Lower leg skin (tissue), 3 donors: ENCODE measurements around the gene EFCAB11.

ENCODE experiments used
- POLR2A ChIP-seq, 2 donors: fragments of 450-650 bp; IDR thresholded peaks; one replicate each; pipeline ENCODE4 v1.6.1; 2016 to 2017; ENCODE audit warnings: antibody characterized with exemption in 2 of 2, mild to moderate bottlenecking in 1 of 2, moderate library complexity in 1 of 2
- TF ChIP-seq, protein P1 (sequence below), 3 donors: fragments of 450-650 bp; IDR thresholded peaks; one replicate each; pipeline ENCODE4 v1.5.1; 2016; ENCODE audit warnings: antibody characterized with exemption in 3 of 3, mild to moderate bottlenecking in 3 of 3, moderate library complexity in 2 of 3

DNA sequence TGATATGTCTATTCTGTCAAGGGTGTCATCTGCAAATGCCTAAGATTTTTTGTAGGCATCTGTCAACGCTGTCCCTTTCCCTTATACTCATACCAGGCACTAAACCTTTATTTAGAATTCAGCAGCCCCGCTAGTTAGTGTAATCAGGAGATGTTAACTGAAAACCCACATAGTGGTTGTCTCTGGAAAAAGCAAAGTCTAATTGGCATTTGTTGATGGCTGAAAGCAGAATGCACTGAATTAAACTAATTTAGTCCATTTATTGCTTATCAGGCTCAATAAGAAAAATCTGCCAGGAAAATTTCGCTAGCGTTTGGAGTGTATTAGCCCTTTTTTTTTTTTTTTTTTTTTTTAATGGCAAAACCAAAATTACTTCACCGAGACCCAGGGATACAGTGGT lies 35.7 kb upstream of the EFCAB11 start:
- no peak for TF ChIP-seq POLR2A (IDR thresholded peaks at IDR 0.05)
- TF ChIP-seq, protein P1, sequence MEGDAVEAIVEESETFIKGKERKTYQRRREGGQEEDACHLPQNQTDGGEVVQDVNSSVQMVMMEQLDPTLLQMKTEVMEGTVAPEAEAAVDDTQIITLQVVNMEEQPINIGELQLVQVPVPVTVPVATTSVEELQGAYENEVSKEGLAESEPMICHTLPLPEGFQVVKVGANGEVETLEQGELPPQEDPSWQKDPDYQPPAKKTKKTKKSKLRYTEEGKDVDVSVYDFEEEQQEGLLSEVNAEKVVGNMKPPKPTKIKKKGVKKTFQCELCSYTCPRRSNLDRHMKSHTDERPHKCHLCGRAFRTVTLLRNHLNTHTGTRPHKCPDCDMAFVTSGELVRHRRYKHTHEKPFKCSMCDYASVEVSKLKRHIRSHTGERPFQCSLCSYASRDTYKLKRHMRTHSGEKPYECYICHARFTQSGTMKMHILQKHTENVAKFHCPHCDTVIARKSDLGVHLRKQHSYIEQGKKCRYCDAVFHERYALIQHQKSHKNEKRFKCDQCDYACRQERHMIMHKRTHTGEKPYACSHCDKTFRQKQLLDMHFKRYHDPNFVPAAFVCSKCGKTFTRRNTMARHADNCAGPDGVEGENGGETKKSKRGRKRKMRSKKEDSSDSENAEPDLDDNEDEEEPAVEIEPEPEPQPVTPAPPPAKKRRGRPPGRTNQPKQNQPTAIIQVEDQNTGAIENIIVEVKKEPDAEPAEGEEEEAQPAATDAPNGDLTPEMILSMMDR (IDR thresholded peaks at IDR 0.05) = no peak
